Liver (tissue), 9 donors: ENCODE measurements around the gene ZC3H11A. TPM values are rescaled to one million over a fixed set of nuclear protein-coding genes. Genes with fewer than 3 reads are reported as not detected.

ENCODE experiments used
- DNase-seq: peaks from one replicate; pipeline ENCODE4 v3.0.0-alpha.2; 2017; ENCODE audit warnings: low spot score
- H3K27ac ChIP-seq, 2 donors: one replicate each; pipeline ENCODE4 v1.7.0; 2013; ENCODE audit warnings: inconsistent platforms in 2 of 2, low read length in 2 of 2, control low read depth in 1 of 2, low read depth in 1 of 2, mild to moderate bottlenecking in 1 of 2
- H3K27me3 ChIP-seq, 4 donors: one replicate each; pipeline versions ENCODE4 v1.6.1 to v1.7.0; 2013; ENCODE audit warnings: low read length in 3 of 4, inconsistent platforms in 1 of 4, mild to moderate bottlenecking in 1 of 4, moderate library complexity in 1 of 4; ENCODE audit not compliant: control insufficient read depth in 4 of 4, insufficient read depth in 4 of 4
- H3K36me3 ChIP-seq, 4 donors: one replicate each; pipeline versions ENCODE4 v1.6.1 to v1.7.0; 2013; ENCODE audit warnings: low read length in 3 of 4, mild to moderate bottlenecking in 3 of 4, low read depth in 1 of 4, moderate library complexity in 1 of 4; ENCODE audit not compliant: control insufficient read depth in 4 of 4, insufficient read depth in 3 of 4
- H3K4me1 ChIP-seq, 4 donors: one replicate each; pipeline versions ENCODE4 v1.6.1 to v1.7.0; 2013; ENCODE audit warnings: low read length in 3 of 4, mild to moderate bottlenecking in 3 of 4, moderate library complexity in 1 of 4; ENCODE audit not compliant: control insufficient read depth in 4 of 4, insufficient read depth in 4 of 4
- H3K4me3 ChIP-seq, 3 donors: one replicate each; pipeline versions ENCODE4 v1.6.1 to v1.7.0; 2013; ENCODE audit warnings: low read length in 3 of 3, control low read depth in 1 of 3, low read depth in 1 of 3, mild to moderate bottlenecking in 1 of 3
- H3K9ac ChIP-seq, 2 donors: one replicate each; pipeline ENCODE4 v1.7.0; 2013; ENCODE audit warnings: low read length in 2 of 2, mild to moderate bottlenecking in 2 of 2, moderate library complexity in 2 of 2, control low read depth in 1 of 2, low read depth in 1 of 2
- H3K9me3 ChIP-seq, 4 donors: one replicate each; pipeline versions ENCODE4 v1.6.1 to v1.7.0; 2013; ENCODE audit warnings: low read length in 3 of 4; ENCODE audit not compliant: control insufficient read depth in 4 of 4
- EGR1 ChIP-seq, 2 donors: IDR thresholded peaks; 2 replicates each; pipeline ENCODE4 v1.6.1; 2016 to 2018; ENCODE audit warnings: antibody characterized with exemption in 2 of 2, low read depth in 2 of 2
- FOXA1 ChIP-seq: IDR thresholded peaks from 2 replicates; pipeline ENCODE4 v1.6.1; 2016; ENCODE audit warnings: antibody characterized with exemption
- FOXA2 ChIP-seq: IDR thresholded peaks from 2 replicates; pipeline ENCODE4 v1.6.1; 2016; ENCODE audit warnings: antibody characterized with exemption
- HNF4A ChIP-seq, 2 donors: conservative IDR thresholded peaks; 2 replicates each; pipeline ENCODE4 v1.6.1; 2016; ENCODE audit warnings: antibody characterized with exemption in 2 of 2, mild to moderate bottlenecking in 2 of 2
- HNF4G ChIP-seq: IDR thresholded peaks from 2 replicates; pipeline ENCODE4 v1.6.1; 2016; ENCODE audit warnings: antibody characterized with exemption
- JUND ChIP-seq, 2 donors: IDR thresholded peaks; 2 replicates each; pipeline ENCODE4 v1.6.1; 2016; ENCODE audit warnings: antibody characterized with exemption in 2 of 2
- MAX ChIP-seq: IDR thresholded peaks from 2 replicates; pipeline ENCODE4 v1.6.1; 2016; ENCODE audit warnings: antibody characterized with exemption
- NR2F2 ChIP-seq: IDR thresholded peaks from 2 replicates; pipeline ENCODE4 v1.6.1; 2016; ENCODE audit warnings: antibody characterized with exemption
- RAD21 ChIP-seq, 2 donors: IDR thresholded peaks; 2 replicates each; pipeline ENCODE4 v1.6.1; 2016; ENCODE audit warnings: antibody characterized with exemption in 2 of 2, mild to moderate bottlenecking in 2 of 2
- RXRA ChIP-seq, 2 donors: IDR thresholded peaks; 2 replicates each; pipeline ENCODE4 v1.6.1; 2017 to 2018; ENCODE audit warnings: antibody characterized with exemption in 2 of 2, mild to moderate bottlenecking in 1 of 2
- SP1 ChIP-seq: IDR thresholded peaks from 2 replicates; pipeline ENCODE4 v1.6.1; 2018; ENCODE audit warnings: antibody characterized with exemption, mild to moderate bottlenecking
- TAF1 ChIP-seq: conservative IDR thresholded peaks from 2 replicates; pipeline ENCODE4 v1.6.1; 2016; ENCODE audit warnings: antibody characterized with exemption, mild to moderate bottlenecking
- YY1 ChIP-seq: IDR thresholded peaks from 2 replicates; pipeline ENCODE4 v1.6.1; 2016; ENCODE audit warnings: antibody characterized with exemption, mild to moderate bottlenecking
- ZBTB33 ChIP-seq: IDR thresholded peaks from 2 replicates; pipeline ENCODE4 v1.6.1; 2016; ENCODE audit warnings: antibody characterized with exemption
- WGBS: extraction: QIAGEN DNeasy Blood & Tissue Kit; methylation state at CpG from one replicate; pipeline ENCODE4 v1.1.7; 2013; 5-methylcytosine and 5-hydroxymethylcytosine counted together
- polyA plus RNA-seq, 2 donors: library from polyadenylated mRNA; stranded (reverse) in 1 of 2; unstranded in 1 of 2; fragments of 200-250 nt in 1 of 2; fragments of >200 nt in 1 of 2; fragmentation: Nextera tagmentation in 1 of 2; extraction: Ambion mirVana in 1 of 2; gene quantifications; one replicate each; pipeline versions ENCODE4 v1.2.1 to v1.2.3, GENCODE V29; 2013 to 2015
- total RNA-seq, 2 donors: library from RNA; depleted of rRNA; stranded (reverse); fragments of >200 nt; gene quantifications; one replicate each; pipeline ENCODE4 v1.2.3, GENCODE V29; 2014
- TF ChIP-seq, protein P1 (sequence below): fragments of 150-350 bp; IDR thresholded peaks from 2 replicates; pipeline ENCODE4 v1.5.1; 2017; ENCODE audit warnings: improper control_type of control experiment, low read depth, low read length; ENCODE audit not compliant: missing input control
- TF ChIP-seq, protein P2 (sequence below): IDR thresholded peaks from 2 replicates; pipeline ENCODE4 v1.6.1; 2016; ENCODE audit warnings: antibody characterized with exemption
- donor health status: healthy.
- donor health status: healthy.
- donor health status: healthy.
- donor health status: healthy.
- donor health status: healthy.

Gene ZC3H11A
- total and polyA plus RNA-seq, 4 donors = 14.9 to 76.8 (median 30.2) TPM

DNA sequence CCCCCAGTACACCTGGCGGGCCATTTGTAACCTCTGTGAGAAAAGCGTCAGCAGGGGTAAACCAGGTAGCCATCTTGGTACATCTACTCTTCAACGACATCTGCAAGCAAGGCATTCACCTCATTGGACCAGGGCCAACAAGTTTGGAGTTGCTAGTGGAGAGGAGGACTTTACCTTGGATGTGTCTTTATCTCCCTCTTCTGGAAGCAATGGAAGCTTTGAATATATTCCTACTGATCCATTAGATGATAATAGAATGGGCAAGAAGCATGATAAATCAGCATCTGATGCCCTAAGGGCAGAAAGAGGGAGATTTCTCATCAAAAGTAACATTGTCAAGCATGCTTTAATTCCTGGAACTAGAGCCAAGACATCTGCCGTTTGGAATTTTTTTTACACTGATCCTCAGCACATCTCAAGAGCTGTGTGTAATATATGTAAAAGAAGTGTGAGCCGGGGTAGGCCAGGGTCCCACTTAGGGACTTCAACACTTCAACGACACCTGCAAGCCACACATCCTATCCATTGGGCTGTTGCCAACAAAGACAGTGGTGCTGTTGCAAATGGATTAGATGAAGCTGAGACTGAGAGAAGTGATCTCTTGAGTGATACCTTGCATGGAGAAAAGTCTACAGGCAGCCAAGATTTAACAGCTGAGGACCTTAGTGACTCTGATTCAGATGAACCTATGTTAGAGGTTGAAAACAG lies 2.7 kb downstream of the ZC3H11A start:
- H3K9me3 ChIP-seq = no peaks in the 10 kb centered on the region
- TF ChIP-seq HNF4G (no peak), SP1 (no peak), HNF4A (conservative IDR thresholded peaks at IDR 0.05) (no peak), FOXA1 (no peak), YY1 (no peak), JUND (IDR thresholded peaks at IDR 0.05) (no peak), EGR1 (IDR thresholded peaks at IDR 0.05; ENCODE audit: low read depth in 2 of 2) (no peak), RXRA (IDR thresholded peaks at IDR 0.05) (no peak), TAF1 (no peak), NR2F2 (no peak), RAD21 (IDR thresholded peaks at IDR 0.05) (no peak), FOXA2 (no peak), MAX (no peak)
- TF ChIP-seq, protein P1, sequence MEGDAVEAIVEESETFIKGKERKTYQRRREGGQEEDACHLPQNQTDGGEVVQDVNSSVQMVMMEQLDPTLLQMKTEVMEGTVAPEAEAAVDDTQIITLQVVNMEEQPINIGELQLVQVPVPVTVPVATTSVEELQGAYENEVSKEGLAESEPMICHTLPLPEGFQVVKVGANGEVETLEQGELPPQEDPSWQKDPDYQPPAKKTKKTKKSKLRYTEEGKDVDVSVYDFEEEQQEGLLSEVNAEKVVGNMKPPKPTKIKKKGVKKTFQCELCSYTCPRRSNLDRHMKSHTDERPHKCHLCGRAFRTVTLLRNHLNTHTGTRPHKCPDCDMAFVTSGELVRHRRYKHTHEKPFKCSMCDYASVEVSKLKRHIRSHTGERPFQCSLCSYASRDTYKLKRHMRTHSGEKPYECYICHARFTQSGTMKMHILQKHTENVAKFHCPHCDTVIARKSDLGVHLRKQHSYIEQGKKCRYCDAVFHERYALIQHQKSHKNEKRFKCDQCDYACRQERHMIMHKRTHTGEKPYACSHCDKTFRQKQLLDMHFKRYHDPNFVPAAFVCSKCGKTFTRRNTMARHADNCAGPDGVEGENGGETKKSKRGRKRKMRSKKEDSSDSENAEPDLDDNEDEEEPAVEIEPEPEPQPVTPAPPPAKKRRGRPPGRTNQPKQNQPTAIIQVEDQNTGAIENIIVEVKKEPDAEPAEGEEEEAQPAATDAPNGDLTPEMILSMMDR = no peak
- 85% methylated on average over 6 of the region's 6 CpGs for WGBS

GRCh38 chr1:203799157-203799556 lies 3.7 kb downstream of the ZC3H11A start:
- Histone ChIP-seq H3K4me3 (no peak overlapping the region), H3K27me3 (no peaks in the 10 kb centered on the region), H3K9me3 (no peaks in the 10 kb centered on the region), H3K9ac (no peak overlapping the region), H3K27ac (peak overlapping the region in 1 of 2 donors; percentile 23), H3K36me3 (peaks cover 0 to 7% (median 3%) of the 10 kb centered on the region in 4 donors), H3K4me1 (peaks cover 8 to 35% (median 17%) of the 10 kb centered on the region in 4 donors)
- DNase-seq = no peak
- 94% methylated on average over 4 of the region's 4 CpGs for WGBS
- TF ChIP-seq EGR1 (IDR thresholded peaks at IDR 0.05; ENCODE audit: low read depth in 2 of 2) (no peak), YY1 (no peak)

More for the DNA sequence above, 2.7 kb downstream of the ZC3H11A start:
- peaks cover 8 to 35% (median 17%) of the 10 kb centered on the region in 4 donors for H3K4me1 ChIP-seq
- H3K9ac ChIP-seq = no peak overlapping the region
- no peak overlapping the region for H3K27ac ChIP-seq
- DNase-seq = no peak
- H3K4me3 ChIP-seq = no peak overlapping the region
- H3K36me3 ChIP-seq = peaks cover 0 to 3% (median under 1%) of the 10 kb centered on the region in 4 donors
- no peaks in the 10 kb centered on the region for H3K27me3 ChIP-seq

DNA sequence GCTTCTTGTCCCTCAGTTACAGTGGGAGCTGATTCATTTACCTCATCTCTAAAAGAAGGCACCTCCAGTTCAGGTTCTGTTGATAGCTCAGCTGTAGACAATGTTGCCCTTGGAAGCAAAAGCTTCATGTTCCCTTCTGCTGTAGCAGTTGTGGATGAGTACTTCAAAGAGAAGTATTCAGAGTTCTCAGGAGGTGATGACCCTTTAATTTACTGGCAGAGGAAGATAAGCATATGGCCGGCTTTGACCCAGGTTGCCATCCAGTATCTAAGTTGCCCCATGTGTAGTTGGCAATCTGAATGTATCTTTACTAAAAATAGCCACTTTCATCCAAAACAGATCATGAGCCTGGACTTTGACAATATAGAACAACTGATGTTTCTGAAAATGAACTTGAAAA lies 4.5 kb downstream of the ZC3H11A start:
- H3K9me3 ChIP-seq = no peaks in the 10 kb centered on the region
- peaks cover 1 to 7% (median 3%) of the 10 kb centered on the region in 4 donors for H3K36me3 ChIP-seq
- no peak overlapping the region for H3K27ac ChIP-seq
- no peak for DNase-seq
- H3K27me3 ChIP-seq = no peaks in the 10 kb centered on the region
- peaks cover 8 to 35% (median 16%) of the 10 kb centered on the region in 4 donors for H3K4me1 ChIP-seq
- H3K9ac ChIP-seq = no peak overlapping the region
- 47% methylated on average over 1 of the region's 1 CpG for WGBS
- H3K4me3 ChIP-seq = no peak overlapping the region
- no peak for TF ChIP-seq RAD21 (IDR thresholded peaks at IDR 0.05)
- no peak for TF ChIP-seq EGR1 (IDR thresholded peaks at IDR 0.05; ENCODE audit: low read depth in 2 of 2)
- no peak for TF ChIP-seq YY1
- no peak for TF ChIP-seq TAF1
- no peak for TF ChIP-seq HNF4A (conservative IDR thresholded peaks at IDR 0.05)
- TF ChIP-seq JUND (IDR thresholded peaks at IDR 0.05) = no peak
- TF ChIP-seq NR2F2 = no peak
- TF ChIP-seq, protein P1 = no peak
- no peak for TF ChIP-seq ZBTB33
- TF ChIP-seq FOXA2 = no peak
- TF ChIP-seq MAX = no peak
- no peak for TF ChIP-seq RXRA (IDR thresholded peaks at IDR 0.05)
- TF ChIP-seq HNF4G = no peak
- TF ChIP-seq, protein P2, sequence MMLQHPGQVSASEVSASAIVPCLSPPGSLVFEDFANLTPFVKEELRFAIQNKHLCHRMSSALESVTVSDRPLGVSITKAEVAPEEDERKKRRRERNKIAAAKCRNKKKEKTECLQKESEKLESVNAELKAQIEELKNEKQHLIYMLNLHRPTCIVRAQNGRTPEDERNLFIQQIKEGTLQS = no peak
